Endodermal cell (in vitro differentiated cells): Measurements from ENCODE around the gene RXFP1. TPM values are rescaled to one million over a fixed set of nuclear protein-coding genes. Genes with fewer than 3 reads are reported as not detected.

Experiments
- DNase-seq: peaks from one replicate; pipeline ENCODE4 v3.0.0-alpha.2; 2017
- H3K27ac ChIP-seq: 2 replicates; pipeline ENCODE4 v1.5.1; 2013; ENCODE audit warnings: mild to moderate bottlenecking, low read depth, low read length, moderate library complexity
- H3K27me3 ChIP-seq: 2 replicates; pipeline ENCODE4 v1.6.1; 2013; ENCODE audit warnings: mild to moderate bottlenecking, low read length, moderate library complexity; ENCODE audit not compliant: insufficient read depth, control insufficient read depth, poor library complexity, severe bottlenecking
- H3K36me3 ChIP-seq: 2 replicates; pipeline ENCODE4 v1.7.0; 2013; ENCODE audit warnings: mild to moderate bottlenecking, low read length, moderate library complexity; ENCODE audit not compliant: control insufficient read depth, insufficient read depth
- H3K4me1 ChIP-seq: one replicate; pipeline ENCODE4 v1.7.0; 2013; ENCODE audit warnings: low read length; ENCODE audit not compliant: control insufficient read depth, insufficient read depth
- H3K4me3 ChIP-seq: 2 replicates; pipeline ENCODE4 v1.5.1; 2013; ENCODE audit warnings: mild to moderate bottlenecking, low read length, moderate library complexity
- H3K9ac ChIP-seq: 2 replicates; pipeline ENCODE4 v1.6.1; 2013; ENCODE audit warnings: mild to moderate bottlenecking, low read length, moderate library complexity; ENCODE audit not compliant: poor library complexity, severe bottlenecking; ENCODE audit errors: extremely low read depth
- H3K9me3 ChIP-seq: 2 replicates; pipeline ENCODE4 v1.6.1; 2013; ENCODE audit warnings: mild to moderate bottlenecking, low read length, moderate library complexity; ENCODE audit not compliant: control insufficient read depth
- H3K27ac Mint-ChIP-seq: 2 replicates; pipeline ENCODE4 v1.8.0; 2020; ENCODE audit warnings: mixed read lengths
- H3K27me3 Mint-ChIP-seq: 2 replicates; pipeline ENCODE4 v1.8.0; 2021; ENCODE audit warnings: mild to moderate bottlenecking, mixed read lengths; ENCODE audit not compliant: insufficient read depth
- H3K36me3 Mint-ChIP-seq: 2 replicates; pipeline ENCODE4 v1.8.0; 2020; ENCODE audit warnings: low read depth, mixed read lengths
- H3K4me1 Mint-ChIP-seq: 2 replicates; pipeline ENCODE4 v1.8.0; 2020; ENCODE audit warnings: mixed read lengths
- H3K4me3 Mint-ChIP-seq: 2 replicates; pipeline ENCODE4 v1.8.0; 2020; ENCODE audit warnings: mild to moderate bottlenecking, moderate library complexity, mixed read lengths
- H3K9me3 Mint-ChIP-seq: 2 replicates; pipeline ENCODE4 v1.8.0; 2020; ENCODE audit warnings: mild to moderate bottlenecking, mixed read lengths
- WGBS, 2 experiments: methylation state at CpG; one replicate each; pipeline versions ENCODE4 v1.1.5 to v1.1.7; 2013; ENCODE audit warnings: missing lambda C conversion rate in 2 of 2, mixed read lengths in 1 of 2; ENCODE audit not compliant: insufficient coverage in 1 of 2, insufficient read length in 1 of 2; 5-methylcytosine and 5-hydroxymethylcytosine counted together
- total RNA-seq, 2 donors: library from RNA; stranded (reverse); fragmentation: NEBNext Ultra II Directional in 1 of 2; extraction: Animal tissue kit (Norgen Biotek cat#: 25700) in 1 of 2; gene quantifications; 2 replicates in 1 of 2; 3 replicates in 1 of 2; pipeline ENCODE4 v1.2.1, GENCODE V29; 2021
- TF ChIP-seq, protein P1 (sequence below): fragments of 200-600 bp; sonication (generic); conservative IDR thresholded peaks from 2 replicates; pipeline ENCODE4 v1.5.0; 2021; ENCODE audit warnings: antibody characterized with exemption, mild to moderate bottlenecking

The RXFP1 gene
- total RNA-seq, 2 donors from 2014 or later, result not detected

GRCh38 chr4:158671915-158672806 lies 150.5 kb downstream of the RXFP1 start, which contains the start of gene ETFDH:
TSS of gene ETFDH (plus strand) at chr4:158672296. CDS start at chr4:158672457, 161 bp downstream.
- Histone ChIP-seq H3K9ac (peak within 1 kb of the TSS; percentile 76), H3K36me3 (peaks cover 16% of the 10 kb centered on the region), H3K9me3 (no peaks in the 10 kb centered on the region), H3K4me1 (no peaks in the 10 kb centered on the region), H3K27me3 (no peaks in the 10 kb centered on the region), H3K4me3 (peak within 1 kb of the TSS; percentile 93), H3K27ac (peak within 1 kb of the TSS; percentile 95)
- DNase-seq, result peak; percentile 100
- Mint-ChIP-seq H3K36me3 (peaks cover 2% of the 10 kb centered on the region), H3K27ac (peak within 1 kb of the TSS; percentile 96), H3K9me3 (no peaks in the 10 kb centered on the region), H3K4me3 (peak within 1 kb of the TSS; percentile 82), H3K4me1 (peaks cover 12% of the 10 kb centered on the region), H3K27me3 (no peaks in the 10 kb centered on the region)
- WGBS, 2 experiments, result 1 to 2% methylated on average over 35 to 60 of the region's 60 CpGs
- TF ChIP-seq, protein P1, sequence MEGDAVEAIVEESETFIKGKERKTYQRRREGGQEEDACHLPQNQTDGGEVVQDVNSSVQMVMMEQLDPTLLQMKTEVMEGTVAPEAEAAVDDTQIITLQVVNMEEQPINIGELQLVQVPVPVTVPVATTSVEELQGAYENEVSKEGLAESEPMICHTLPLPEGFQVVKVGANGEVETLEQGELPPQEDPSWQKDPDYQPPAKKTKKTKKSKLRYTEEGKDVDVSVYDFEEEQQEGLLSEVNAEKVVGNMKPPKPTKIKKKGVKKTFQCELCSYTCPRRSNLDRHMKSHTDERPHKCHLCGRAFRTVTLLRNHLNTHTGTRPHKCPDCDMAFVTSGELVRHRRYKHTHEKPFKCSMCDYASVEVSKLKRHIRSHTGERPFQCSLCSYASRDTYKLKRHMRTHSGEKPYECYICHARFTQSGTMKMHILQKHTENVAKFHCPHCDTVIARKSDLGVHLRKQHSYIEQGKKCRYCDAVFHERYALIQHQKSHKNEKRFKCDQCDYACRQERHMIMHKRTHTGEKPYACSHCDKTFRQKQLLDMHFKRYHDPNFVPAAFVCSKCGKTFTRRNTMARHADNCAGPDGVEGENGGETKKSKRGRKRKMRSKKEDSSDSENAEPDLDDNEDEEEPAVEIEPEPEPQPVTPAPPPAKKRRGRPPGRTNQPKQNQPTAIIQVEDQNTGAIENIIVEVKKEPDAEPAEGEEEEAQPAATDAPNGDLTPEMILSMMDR, result peak; percentile 75

DNA sequence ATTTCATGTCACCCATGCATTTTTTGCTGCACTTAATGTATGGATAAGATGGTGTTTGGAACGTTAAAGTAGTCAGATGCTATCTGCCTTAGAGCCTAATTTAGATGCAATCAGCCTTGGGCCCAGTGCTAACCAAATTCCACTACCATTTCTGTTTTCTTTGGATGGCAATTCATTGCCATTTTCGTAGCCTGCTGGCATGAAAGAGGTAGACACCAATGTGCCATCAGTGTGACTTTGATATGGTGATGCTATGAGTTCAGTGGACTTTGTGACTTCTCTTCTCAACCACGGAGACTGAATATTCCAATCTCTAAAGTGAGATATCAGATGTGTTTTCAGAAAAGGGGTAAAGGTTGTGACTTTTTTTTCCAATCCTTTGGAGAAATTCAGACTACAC lies 152.0 kb downstream of the RXFP1 start:
- Mint-ChIP-seq H3K4me3 (no peak overlapping the region), H3K27me3 (no peaks in the 10 kb centered on the region)

GRCh38 chr4:158676076-158676475 lies 154.4 kb downstream of the RXFP1 start:
- H3K4me3 ChIP-seq, result no peak overlapping the region
- no peaks in the 10 kb centered on the region for H3K36me3 ChIP-seq
- Mint-ChIP-seq H3K9me3 (no peaks in the 10 kb centered on the region), H3K27ac (no peak overlapping the region), H3K27me3 (no peaks in the 10 kb centered on the region), H3K36me3 (no peaks in the 10 kb centered on the region), H3K4me3 (no peak overlapping the region), H3K4me1 (peaks cover 4% of the 10 kb centered on the region)
- DNase-seq, result no peak
- TF ChIP-seq, protein P1, result no peak
- no peaks in the 10 kb centered on the region for H3K9me3 ChIP-seq
- no peaks in the 10 kb centered on the region for H3K27me3 ChIP-seq
- H3K9ac ChIP-seq, result no peak overlapping the region
- H3K4me1 ChIP-seq, result no peaks in the 10 kb centered on the region
- H3K27ac ChIP-seq, result no peak overlapping the region
- 90 to 91% methylated on average over 4 to 5 of the region's 5 CpGs for WGBS, 2 experiments

More for the DNA sequence above, 152.0 kb downstream of the RXFP1 start:
- no peak for DNase-seq
- Histone ChIP-seq H3K27me3 (no peaks in the 10 kb centered on the region), H3K4me1 (no peaks in the 10 kb centered on the region), H3K9me3 (no peaks in the 10 kb centered on the region), H3K9ac (no peak overlapping the region), H3K4me3 (no peak overlapping the region), H3K27ac (no peak overlapping the region), H3K36me3 (peaks cover 10% of the 10 kb centered on the region)
- H3K27ac Mint-ChIP-seq, result no peak overlapping the region
- TF ChIP-seq, protein P1, result no peak
- H3K4me1 Mint-ChIP-seq, result peaks cover 12% of the 10 kb centered on the region
- 99 to 100% methylated on average over 2 to 3 of the region's 3 CpGs for WGBS, 2 experiments
- no peaks in the 10 kb centered on the region for H3K9me3 Mint-ChIP-seq
- peaks cover 2% of the 10 kb centered on the region for H3K36me3 Mint-ChIP-seq
